ENCODE data around the gene CCNJL.

- TF ChIP-seq TARDBP (IDR thresholded peaks at IDR 0.05) (no peak), CTBP1 (IDR thresholded peaks at IDR 0.05; ENCODE audit: borderline replicate concordance) (no peak), FOXA1 (IDR thresholded peaks at IDR 0.05) (no peak), ZNF384 (IDR thresholded peaks at IDR 0.05) (no peak), SUZ12 (IDR thresholded peaks at IDR 0.05) (no peak), PKNOX1 (IDR thresholded peaks at IDR 0.05) (no peak)
Measured at GRCh38 chr5:160330212-160330611, 17.8 kb upstream of the CCNJL start.

Measured in HEK293T (cell line).